ENCODE data around the gene AJAP1.

The AJAP1 gene

GRCh38 chr1:4772294-4773010 is 118.0 kb downstream of the AJAP1 start:
- DNase-seq (ENCODE audit: low spot score), result no peak

GRCh38 chr1:4773226-4773625 is 118.8 kb downstream of the AJAP1 start:
- no peak for DNase-seq (ENCODE audit: low spot score)

GRCh38 chr1:4775506-4775905 is 121.1 kb downstream of the AJAP1 start:
- DNase-seq (ENCODE audit: low spot score), result no peak

GRCh38 chr1:4778056-4778455 is 123.6 kb downstream of the AJAP1 start:
- DNase-seq (ENCODE audit: low spot score), result no peak

- no peak for DNase-seq (ENCODE audit: low spot score)
These were observed 127.2 kb downstream of the AJAP1 start for GRCh38 chr1:4781646-4782045.

- no peak for DNase-seq (ENCODE audit: low spot score)
These were observed 130.4 kb downstream of the AJAP1 start for GRCh38 chr1:4784761-4785160.

GRCh38 chr1:4786055-4786454 is 131.6 kb downstream of the AJAP1 start:
- DNase-seq (ENCODE audit: low spot score), result no peak

GRCh38 chr1:4787551-4787950 is 133.1 kb downstream of the AJAP1 start:
- DNase-seq (ENCODE audit: low spot score), result no peak

GRCh38 chr1:4792565-4792964 is 138.2 kb downstream of the AJAP1 start:
- DNase-seq (ENCODE audit: low spot score), result no peak

- no peak for DNase-seq (ENCODE audit: low spot score)
These were observed 139.8 kb downstream of the AJAP1 start for GRCh38 chr1:4794020-4794780.

GRCh38 chr1:4796161-4797015 is 142.0 kb downstream of the AJAP1 start:
- no peak for DNase-seq (ENCODE audit: low spot score)

- no peak for DNase-seq (ENCODE audit: low spot score)
These were observed 142.6 kb downstream of the AJAP1 start for GRCh38 chr1:4797016-4797410.

GRCh38 chr1:4797429-4797828 is 143.0 kb downstream of the AJAP1 start:
- DNase-seq (ENCODE audit: low spot score), result no peak

GRCh38 chr1:4801192-4801924 is 146.9 kb downstream of the AJAP1 start:
- no peak for DNase-seq (ENCODE audit: low spot score)

GRCh38 chr1:4802024-4802423 is 147.6 kb downstream of the AJAP1 start:
- no peak for DNase-seq (ENCODE audit: low spot score)

GRCh38 chr1:4803335-4803734 is 148.9 kb downstream of the AJAP1 start:
- no peak for DNase-seq (ENCODE audit: low spot score)

GRCh38 chr1:4805987-4806386 is 151.6 kb downstream of the AJAP1 start:
- DNase-seq (ENCODE audit: low spot score), result no peak

GRCh38 chr1:4820543-4820942 is 166.1 kb downstream of the AJAP1 start:
- DNase-seq (ENCODE audit: low spot score), result no peak

GRCh38 chr1:4825800-4826450 is 171.5 kb downstream of the AJAP1 start:
- no peak for DNase-seq (ENCODE audit: low spot score)

- DNase-seq (ENCODE audit: low spot score), result no peak
These were observed 176.3 kb downstream of the AJAP1 start for GRCh38 chr1:4830707-4831106.

GRCh38 chr1:4836574-4836973 is 182.2 kb downstream of the AJAP1 start:
- no peak for DNase-seq (ENCODE audit: low spot score)
